Measurements from ENCODE around the gene GRK3.

Gene GRK3

DNA sequence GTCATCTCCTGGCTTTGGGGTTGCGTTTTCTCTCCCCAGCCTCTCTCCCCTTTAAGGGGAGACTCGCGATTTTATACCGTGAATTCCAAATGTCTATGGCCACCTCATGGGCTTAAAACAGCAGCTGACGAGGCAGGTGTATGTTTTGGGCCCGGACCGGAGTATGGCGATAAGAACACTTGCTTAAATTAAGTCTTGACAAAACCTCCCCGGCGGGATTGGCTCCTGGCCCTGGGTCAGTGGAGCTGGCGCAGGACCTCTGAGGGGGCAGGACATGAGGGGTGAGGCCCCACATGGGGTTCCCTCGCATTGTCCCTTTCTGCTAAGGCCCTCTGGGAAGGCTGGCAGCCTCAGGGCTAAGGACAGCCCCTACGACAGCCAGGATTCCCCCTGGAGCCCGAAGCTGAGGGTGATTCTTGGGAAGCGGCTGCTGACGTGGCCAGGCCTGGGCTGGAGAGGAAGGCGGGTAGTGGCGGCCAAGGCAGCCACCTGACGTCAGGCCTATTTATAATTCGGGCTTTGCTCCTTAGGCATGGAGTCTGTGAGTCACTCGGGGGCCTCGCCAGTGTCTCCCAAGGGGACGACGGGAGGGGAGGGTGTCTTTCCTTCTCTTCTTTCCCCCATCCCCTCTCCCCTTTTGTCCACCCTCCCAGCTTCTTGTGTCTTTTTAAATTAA, 190.2 kb downstream of the GRK3 start:
- no peak for DNase-seq (ENCODE audit: low read depth)
- no peak overlapping the region for H3K4me3 ChIP-seq (ENCODE audit: low read depth, low read length)
- TF ChIP-seq, protein P1, sequence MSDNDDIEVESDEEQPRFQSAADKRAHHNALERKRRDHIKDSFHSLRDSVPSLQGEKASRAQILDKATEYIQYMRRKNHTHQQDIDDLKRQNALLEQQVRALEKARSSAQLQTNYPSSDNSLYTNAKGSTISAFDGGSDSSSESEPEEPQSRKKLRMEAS (IDR thresholded peaks at IDR 0.05; ENCODE audit: low read depth, low read length), result no peak
- TF ChIP-seq MYC (IDR thresholded peaks at IDR 0.05; ENCODE audit: low read depth, low read length) (no peak), POLR2A (IDR thresholded peaks at IDR 0.05; ENCODE audit: extremely low read depth, insufficient read length) (no peak)
- TF ChIP-seq, protein P2, sequence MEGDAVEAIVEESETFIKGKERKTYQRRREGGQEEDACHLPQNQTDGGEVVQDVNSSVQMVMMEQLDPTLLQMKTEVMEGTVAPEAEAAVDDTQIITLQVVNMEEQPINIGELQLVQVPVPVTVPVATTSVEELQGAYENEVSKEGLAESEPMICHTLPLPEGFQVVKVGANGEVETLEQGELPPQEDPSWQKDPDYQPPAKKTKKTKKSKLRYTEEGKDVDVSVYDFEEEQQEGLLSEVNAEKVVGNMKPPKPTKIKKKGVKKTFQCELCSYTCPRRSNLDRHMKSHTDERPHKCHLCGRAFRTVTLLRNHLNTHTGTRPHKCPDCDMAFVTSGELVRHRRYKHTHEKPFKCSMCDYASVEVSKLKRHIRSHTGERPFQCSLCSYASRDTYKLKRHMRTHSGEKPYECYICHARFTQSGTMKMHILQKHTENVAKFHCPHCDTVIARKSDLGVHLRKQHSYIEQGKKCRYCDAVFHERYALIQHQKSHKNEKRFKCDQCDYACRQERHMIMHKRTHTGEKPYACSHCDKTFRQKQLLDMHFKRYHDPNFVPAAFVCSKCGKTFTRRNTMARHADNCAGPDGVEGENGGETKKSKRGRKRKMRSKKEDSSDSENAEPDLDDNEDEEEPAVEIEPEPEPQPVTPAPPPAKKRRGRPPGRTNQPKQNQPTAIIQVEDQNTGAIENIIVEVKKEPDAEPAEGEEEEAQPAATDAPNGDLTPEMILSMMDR (IDR thresholded peaks at IDR 0.05; ENCODE audit: low read depth, low read length), result no peak

DNA sequence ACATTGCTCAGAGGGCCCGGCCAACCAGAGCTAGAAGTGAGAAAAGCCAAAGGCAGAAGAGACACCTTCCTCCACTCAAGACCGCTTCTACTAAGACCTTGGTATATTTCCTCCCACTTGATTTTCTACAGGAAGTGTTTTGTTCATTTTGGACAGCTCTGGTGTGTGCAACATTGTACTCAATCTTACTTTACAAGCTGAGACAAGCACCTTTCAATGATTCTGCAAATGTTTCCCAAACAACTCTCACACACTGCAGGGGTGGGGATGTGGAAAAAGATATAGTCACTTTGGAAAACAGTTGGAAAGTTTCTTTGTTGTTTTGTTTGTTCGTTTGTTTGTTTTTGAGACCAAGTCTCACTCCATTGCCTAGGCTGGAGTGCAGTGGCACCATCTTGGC, 193.2 kb downstream of the GRK3 start:
- DNase-seq (ENCODE audit: low read depth), result no peak
- TF ChIP-seq, protein P2 (IDR thresholded peaks at IDR 0.05; ENCODE audit: low read depth, low read length), result no peak
- TF ChIP-seq POLR2A (IDR thresholded peaks at IDR 0.05; ENCODE audit: extremely low read depth, insufficient read length) (no peak), MYC (IDR thresholded peaks at IDR 0.05; ENCODE audit: low read depth, low read length) (no peak)
- TF ChIP-seq, protein P1 (IDR thresholded peaks at IDR 0.05; ENCODE audit: low read depth, low read length), result no peak
- H3K4me3 ChIP-seq (ENCODE audit: low read depth, low read length), result no peak overlapping the region

DNA sequence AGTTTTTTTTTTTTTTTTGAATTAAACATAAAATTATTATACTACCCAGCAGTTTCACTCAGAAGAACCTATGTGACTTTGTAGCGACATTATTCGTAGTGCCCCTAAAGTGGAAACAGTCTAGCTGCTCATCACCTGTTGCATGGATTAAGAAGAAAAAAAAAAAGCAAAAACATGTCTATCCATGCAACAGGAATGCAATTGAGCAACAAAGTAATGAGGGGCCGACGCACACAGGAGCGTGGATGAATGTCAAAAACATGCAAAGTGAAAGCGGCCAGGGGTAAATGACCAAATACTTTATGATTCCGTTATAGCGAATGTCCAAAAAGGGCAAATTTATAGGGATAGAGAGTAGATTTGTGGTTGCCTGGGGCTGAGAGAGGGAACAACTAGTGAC, 193.8 kb downstream of the GRK3 start:
- H3K4me3 ChIP-seq (ENCODE audit: low read depth, low read length), result no peak overlapping the region
- TF ChIP-seq, protein P2 (IDR thresholded peaks at IDR 0.05; ENCODE audit: low read depth, low read length), result no peak
- no peak for TF ChIP-seq MYC (IDR thresholded peaks at IDR 0.05; ENCODE audit: low read depth, low read length)
- TF ChIP-seq, protein P1 (IDR thresholded peaks at IDR 0.05; ENCODE audit: low read depth, low read length), result no peak
- no peak for DNase-seq (ENCODE audit: low read depth)

DNA sequence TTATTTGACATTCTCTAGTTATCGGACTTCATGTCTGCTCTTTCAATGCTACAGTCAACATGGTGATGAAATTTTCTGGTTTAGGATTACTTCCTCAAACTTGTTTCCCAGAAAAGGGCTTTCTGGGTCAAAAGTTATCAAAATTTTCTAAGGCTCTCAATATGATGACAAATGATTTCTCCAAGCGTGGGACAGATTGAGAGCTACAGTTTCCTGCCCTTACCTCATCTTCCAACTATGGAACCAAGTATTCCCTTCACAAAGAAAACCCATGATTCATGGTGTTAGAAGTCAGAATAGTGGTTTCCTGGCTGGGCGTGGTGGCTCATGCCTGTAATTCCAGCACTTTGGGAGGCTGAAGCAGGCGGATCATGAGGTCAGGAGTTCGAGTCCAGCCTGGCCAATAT, 195.4 kb downstream of the GRK3 start:
- peak; percentile 34 for DNase-seq (ENCODE audit: low read depth)
- TF ChIP-seq, protein P2 (IDR thresholded peaks at IDR 0.05; ENCODE audit: low read depth, low read length), result no peak
- TF ChIP-seq MYC (IDR thresholded peaks at IDR 0.05; ENCODE audit: low read depth, low read length) (no peak), POLR2A (IDR thresholded peaks at IDR 0.05; ENCODE audit: extremely low read depth, insufficient read length) (no peak)
- TF ChIP-seq, protein P1 (IDR thresholded peaks at IDR 0.05; ENCODE audit: low read depth, low read length), result no peak
- no peak overlapping the region for H3K4me3 ChIP-seq (ENCODE audit: low read depth, low read length)

DNA sequence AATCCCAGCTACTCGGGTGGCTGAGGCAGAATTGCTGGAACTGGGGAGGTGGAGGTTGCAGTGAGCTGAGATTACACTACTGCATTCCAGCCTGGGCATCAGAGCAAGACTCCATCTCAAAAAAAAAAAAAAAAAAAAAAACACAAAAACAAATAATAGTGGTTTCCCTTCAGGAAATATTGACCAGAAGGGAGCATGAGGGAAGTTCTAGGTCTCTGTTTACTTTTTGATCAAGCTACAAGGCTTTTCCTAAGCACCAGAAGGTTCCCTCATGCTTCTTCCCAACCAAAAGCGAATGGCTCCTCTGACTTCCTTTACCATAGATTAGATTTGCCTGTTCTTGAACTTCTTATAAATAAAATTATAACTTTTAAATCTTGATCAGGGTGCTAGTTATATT, 195.8 kb downstream of the GRK3 start:
- no peak for TF ChIP-seq MYC (IDR thresholded peaks at IDR 0.05; ENCODE audit: low read depth, low read length)
- TF ChIP-seq, protein P1 (IDR thresholded peaks at IDR 0.05; ENCODE audit: low read depth, low read length), result no peak
- TF ChIP-seq POLR2A (IDR thresholded peaks at IDR 0.05; ENCODE audit: extremely low read depth, insufficient read length), result no peak
- TF ChIP-seq, protein P2 (IDR thresholded peaks at IDR 0.05; ENCODE audit: low read depth, low read length), result no peak
- no peak for DNase-seq (ENCODE audit: low read depth)
- no peak overlapping the region for H3K4me3 ChIP-seq (ENCODE audit: low read depth, low read length)
